Measurements from ENCODE around the gene PPP1R27.
A peak's percentile ranks its signal among the peaks of the same experiment; 100 is the strongest.

PPP1R27 gene

DNA sequence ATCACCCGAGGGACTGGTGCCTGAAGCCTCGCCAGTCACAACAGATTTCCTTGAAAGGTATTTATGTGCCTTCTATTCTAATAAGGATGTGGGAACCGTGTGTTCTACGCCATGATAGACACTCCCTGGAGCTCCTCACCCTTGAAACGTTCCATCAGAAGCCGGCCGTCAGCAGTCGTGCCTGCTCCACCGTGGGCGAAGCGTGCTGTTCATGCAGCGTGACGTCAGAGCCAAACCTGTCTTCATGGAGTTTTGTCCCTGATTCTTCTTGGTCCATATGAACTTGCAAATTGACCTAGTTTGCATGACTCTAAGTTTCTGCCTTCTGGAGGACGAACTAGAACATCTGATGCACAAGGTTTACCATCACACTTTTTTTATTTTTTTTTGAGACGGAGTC is 4.5 kb upstream of the PPP1R27 start:
- Mint-ChIP-seq H3K27ac (no peak overlapping the region), H3K4me3 (no peak overlapping the region), H3K9me3 (no peaks in the 10 kb centered on the region), H3K4me1 (no peaks in the 10 kb centered on the region), H3K36me3 (ENCODE audit: low read depth) (peaks cover 4% of the 10 kb centered on the region), H3K27me3 (no peaks in the 10 kb centered on the region)
- no peak for DNase-seq
- no peak for ATAC-seq

DNA sequence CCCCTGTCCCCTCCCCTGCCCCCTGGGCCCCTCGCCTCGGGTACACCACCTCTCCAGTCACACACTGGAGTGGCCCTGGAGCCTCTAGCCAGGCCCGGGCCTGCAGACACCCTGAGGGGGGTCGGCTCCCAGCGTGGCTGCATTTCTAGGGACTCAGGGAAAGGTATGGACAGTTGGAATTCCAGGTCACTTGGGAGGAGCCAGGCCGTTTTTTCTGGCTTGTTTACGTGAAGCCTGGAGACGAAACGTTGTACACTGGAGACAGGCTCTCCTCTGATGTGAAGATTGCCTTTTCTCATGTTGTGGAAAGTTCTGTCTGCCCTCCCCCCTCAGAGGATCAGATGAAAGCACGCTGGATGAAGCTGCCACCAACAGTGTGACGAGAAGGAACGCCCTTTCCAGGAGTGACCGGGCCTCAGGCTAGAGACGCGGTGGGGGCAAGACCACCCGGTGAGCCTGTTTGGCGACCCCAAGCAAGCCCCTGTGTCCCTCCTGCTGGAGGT is 4.0 kb upstream of the PPP1R27 start:
- DNase-seq = no peak
- H3K27me3 Mint-ChIP-seq = no peaks in the 10 kb centered on the region
- peaks cover 4% of the 10 kb centered on the region for H3K36me3 Mint-ChIP-seq (ENCODE audit: low read depth)
- H3K9me3 Mint-ChIP-seq = no peaks in the 10 kb centered on the region
- no peak for ATAC-seq
- H3K4me1 Mint-ChIP-seq = peaks cover under 1% of the 10 kb centered on the region
- no peak overlapping the region for H3K27ac Mint-ChIP-seq
- no peak overlapping the region for H3K4me3 Mint-ChIP-seq

DNA sequence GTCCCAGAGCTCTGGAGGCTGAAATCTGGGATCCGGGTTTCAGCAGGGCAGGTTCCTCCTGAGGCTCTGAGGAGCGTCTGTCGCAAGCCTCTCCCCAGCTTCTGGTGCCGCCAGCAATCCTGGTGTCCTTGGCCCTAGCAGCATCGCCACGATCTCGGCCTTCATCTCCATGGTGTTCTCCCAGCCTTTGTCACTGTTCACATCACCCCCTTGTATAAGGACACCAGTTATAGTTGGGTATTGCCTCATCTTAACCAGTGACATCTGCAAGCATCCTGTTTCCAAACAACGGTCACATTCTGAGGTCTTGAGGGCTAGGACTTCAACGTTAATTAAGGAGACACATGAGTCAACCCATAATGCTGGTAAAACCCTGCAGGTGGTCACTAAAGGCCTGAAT is 2.8 kb upstream of the PPP1R27 start:
- H3K36me3 Mint-ChIP-seq (ENCODE audit: low read depth) = no peaks in the 10 kb centered on the region
- ATAC-seq = no peak

GRCh38 chr17:81833921-81834830 is 674 bp downstream of the PPP1R27 start:
- H3K27ac Mint-ChIP-seq = peak overlapping the region; percentile 89
- H3K36me3 Mint-ChIP-seq (ENCODE audit: low read depth) = no peaks in the 10 kb centered on the region
- DNase-seq (no peak), ATAC-seq (no peak)
- H3K9me3 Mint-ChIP-seq = no peaks in the 10 kb centered on the region
- H3K27me3 Mint-ChIP-seq = no peaks in the 10 kb centered on the region
- H3K4me1 Mint-ChIP-seq = peaks cover 24% of the 10 kb centered on the region
- peak overlapping the region; percentile 85 for H3K4me3 Mint-ChIP-seq

More for the DNA sequence above, 2.8 kb upstream of the PPP1R27 start:
- peaks cover 3% of the 10 kb centered on the region for H3K4me1 Mint-ChIP-seq
- H3K27ac Mint-ChIP-seq = no peak overlapping the region
- no peak for DNase-seq
- no peaks in the 10 kb centered on the region for H3K27me3 Mint-ChIP-seq
- H3K4me3 Mint-ChIP-seq = no peak overlapping the region
- no peaks in the 10 kb centered on the region for H3K9me3 Mint-ChIP-seq

GRCh38 chr17:81833160-81833920 is 1.5 kb downstream of the PPP1R27 start, which contains the start of gene MCRIP1:
TSS of gene MCRIP1 (minus strand) at chr17:81833291. CDS start at chr17:81824506, 8,785 bp downstream.
- Mint-ChIP-seq H3K9me3 (no peaks in the 10 kb centered on the region), H3K27ac (peak within 1 kb of the TSS; percentile 94), H3K4me3 (peak within 1 kb of the TSS; percentile 88), H3K36me3 (ENCODE audit: low read depth) (peaks cover under 1% of the 10 kb centered on the region), H3K4me1 (peaks cover 25% of the 10 kb centered on the region), H3K27me3 (no peaks in the 10 kb centered on the region)
- ATAC-seq = peak; percentile 81
- peak; percentile 99 for DNase-seq

GRCh38 chr17:81832608-81833159 is 2.2 kb downstream of the PPP1R27 start:
- Mint-ChIP-seq H3K4me1 (peaks cover 27% of the 10 kb centered on the region), H3K27me3 (no peaks in the 10 kb centered on the region), H3K4me3 (peak overlapping the region; percentile 88), H3K9me3 (no peaks in the 10 kb centered on the region), H3K36me3 (ENCODE audit: low read depth) (peaks cover 2% of the 10 kb centered on the region), H3K27ac (peak overlapping the region; percentile 94)
- peak; percentile 42 for ATAC-seq
- DNase-seq = peak; percentile 65

DNA sequence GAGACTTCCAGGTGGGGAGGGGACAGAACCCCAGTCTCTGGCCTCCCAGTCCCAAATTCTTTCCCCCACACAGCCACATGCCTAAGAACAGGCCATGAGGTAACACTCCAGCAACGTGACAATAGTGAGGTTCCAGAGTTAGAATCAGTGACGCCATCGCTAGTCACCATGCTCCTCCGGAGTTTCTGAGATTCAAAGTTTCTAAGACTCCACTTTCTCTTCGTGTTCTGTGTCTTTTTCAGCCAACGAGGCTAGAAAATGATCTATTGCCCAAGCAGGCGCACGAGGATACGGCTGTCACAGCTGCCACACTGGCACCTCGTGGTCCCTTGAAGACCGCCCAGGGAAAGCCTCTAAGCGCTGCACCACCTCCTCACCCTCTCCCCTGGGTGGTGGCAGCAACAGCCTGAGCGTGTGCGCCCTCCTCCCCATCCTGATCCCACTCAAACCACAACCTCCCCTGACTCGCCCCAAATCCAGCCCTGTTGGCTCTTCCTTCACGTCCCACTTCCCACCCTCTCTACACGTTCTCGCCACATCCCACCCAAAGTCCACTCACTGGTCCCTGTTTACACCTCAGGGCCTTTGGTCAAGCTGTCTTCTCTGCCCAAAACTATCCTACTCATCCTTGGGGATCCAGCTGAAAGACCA is 2.8 kb downstream of the PPP1R27 start:
- Mint-ChIP-seq H3K36me3 (ENCODE audit: low read depth) (peaks cover 2% of the 10 kb centered on the region), H3K4me1 (peaks cover 27% of the 10 kb centered on the region), H3K4me3 (peak overlapping the region; percentile 88), H3K27me3 (no peaks in the 10 kb centered on the region), H3K27ac (peak overlapping the region; percentile 94), H3K9me3 (no peaks in the 10 kb centered on the region)
- peak; percentile 58 for ATAC-seq
- peak; percentile 60 for DNase-seq

DNA sequence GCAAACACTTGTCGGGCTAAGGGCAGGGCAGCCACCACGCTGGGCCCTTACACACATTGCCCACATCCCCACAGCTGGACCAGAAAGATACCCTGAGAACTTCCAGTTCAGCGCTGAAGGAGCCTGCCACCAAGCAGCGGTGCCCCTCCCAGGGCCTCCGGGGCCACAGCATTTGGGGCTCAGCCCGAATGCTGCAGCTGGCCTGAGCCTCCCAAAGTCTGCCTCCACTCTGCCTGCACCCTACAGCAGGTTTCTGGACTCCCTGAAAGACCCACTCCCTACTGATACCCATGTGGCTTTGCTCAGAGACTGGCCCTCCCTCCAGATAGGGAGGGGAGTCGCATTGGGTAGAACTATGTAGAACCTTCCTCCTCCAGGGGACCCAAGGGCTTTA is 3.3 kb downstream of the PPP1R27 start:
- Mint-ChIP-seq H3K9me3 (no peaks in the 10 kb centered on the region), H3K27me3 (no peaks in the 10 kb centered on the region), H3K4me3 (peak overlapping the region; percentile 88), H3K36me3 (ENCODE audit: low read depth) (peaks cover 2% of the 10 kb centered on the region), H3K27ac (peak overlapping the region; percentile 94), H3K4me1 (peaks cover 27% of the 10 kb centered on the region)
- DNase-seq (no peak), ATAC-seq (no peak)

GRCh38 chr17:81829858-81830257 is 5.0 kb downstream of the PPP1R27 start:
- DNase-seq (no peak), ATAC-seq (no peak)
- Mint-ChIP-seq H3K36me3 (ENCODE audit: low read depth) (peaks cover 2% of the 10 kb centered on the region), H3K27ac (no peak overlapping the region), H3K4me1 (peaks cover 31% of the 10 kb centered on the region), H3K27me3 (no peaks in the 10 kb centered on the region), H3K9me3 (no peaks in the 10 kb centered on the region), H3K4me3 (no peak overlapping the region)

DNA sequence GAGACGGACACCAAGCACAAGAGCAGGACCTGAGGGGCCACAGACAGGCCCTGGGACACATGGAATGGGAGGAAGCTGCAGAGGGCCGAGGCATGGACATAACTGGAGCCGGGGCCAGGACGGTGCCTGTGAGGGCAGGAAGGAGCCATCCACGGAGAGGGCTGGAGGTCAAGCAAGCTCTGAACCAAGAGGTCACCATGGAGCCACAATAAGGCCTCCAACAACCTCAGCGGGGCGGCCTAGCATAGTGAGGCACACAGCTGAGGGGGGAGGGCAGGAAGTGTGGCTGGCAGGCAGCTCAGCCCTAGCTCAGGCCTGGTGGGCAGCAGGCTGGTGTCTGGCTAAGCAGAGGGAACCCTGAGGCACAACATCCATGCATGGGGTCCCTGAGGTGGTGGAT is 6.2 kb downstream of the PPP1R27 start:
- Mint-ChIP-seq H3K36me3 (ENCODE audit: low read depth) (peaks cover 2% of the 10 kb centered on the region), H3K9me3 (no peaks in the 10 kb centered on the region), H3K4me1 (peaks cover 29% of the 10 kb centered on the region), H3K27ac (no peak overlapping the region), H3K4me3 (no peak overlapping the region), H3K27me3 (no peaks in the 10 kb centered on the region)
- no peak for DNase-seq
- no peak for ATAC-seq

DNA sequence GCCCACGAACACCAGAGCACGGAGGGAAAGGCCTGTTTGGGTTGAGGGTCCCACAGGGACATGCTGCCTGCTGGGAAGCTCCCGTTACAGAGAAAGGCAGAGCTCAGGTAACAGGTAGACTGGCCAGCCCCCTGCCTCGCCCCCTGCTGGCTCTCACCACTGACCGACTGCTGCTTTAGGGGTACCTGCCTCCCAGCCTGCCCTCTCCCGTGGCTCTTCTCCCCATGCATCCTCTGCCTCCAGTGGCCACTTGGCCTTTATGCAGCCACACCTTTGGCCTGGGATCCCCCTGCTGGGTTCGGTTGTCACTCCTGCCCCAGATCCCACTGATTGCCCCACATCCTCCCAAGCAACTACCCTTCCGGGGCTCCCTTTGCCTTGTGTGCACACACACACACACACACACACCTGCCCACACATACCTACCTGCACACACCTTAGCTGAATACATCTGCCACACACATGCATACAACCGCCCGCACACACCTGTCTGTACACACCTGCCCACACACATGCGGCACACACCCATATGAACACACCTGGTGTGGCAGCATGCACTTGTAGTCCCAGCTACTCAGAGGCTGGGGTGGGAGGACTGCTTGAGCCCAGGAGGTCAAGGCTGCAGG is 8.9 kb downstream of the PPP1R27 start:
- Mint-ChIP-seq H3K4me3 (no peak overlapping the region), H3K27me3 (no peaks in the 10 kb centered on the region), H3K27ac (no peak overlapping the region)

GRCh38 chr17:81824595-81824994 is 10.3 kb downstream of the PPP1R27 start:
- DNase-seq (no peak), ATAC-seq (no peak)
- H3K27me3 Mint-ChIP-seq = no peaks in the 10 kb centered on the region
- H3K4me3 Mint-ChIP-seq = no peak overlapping the region
- H3K27ac Mint-ChIP-seq = no peak overlapping the region
- H3K4me1 Mint-ChIP-seq = peaks cover 7% of the 10 kb centered on the region
- peaks cover 2% of the 10 kb centered on the region for H3K36me3 Mint-ChIP-seq (ENCODE audit: low read depth)
- no peaks in the 10 kb centered on the region for H3K9me3 Mint-ChIP-seq

More for the DNA sequence above, 8.9 kb downstream of the PPP1R27 start:
- Mint-ChIP-seq H3K4me1 (peaks cover 11% of the 10 kb centered on the region), H3K9me3 (no peaks in the 10 kb centered on the region), H3K36me3 (ENCODE audit: low read depth) (peaks cover 2% of the 10 kb centered on the region)
- DNase-seq (no peak), ATAC-seq (no peak)

DNA sequence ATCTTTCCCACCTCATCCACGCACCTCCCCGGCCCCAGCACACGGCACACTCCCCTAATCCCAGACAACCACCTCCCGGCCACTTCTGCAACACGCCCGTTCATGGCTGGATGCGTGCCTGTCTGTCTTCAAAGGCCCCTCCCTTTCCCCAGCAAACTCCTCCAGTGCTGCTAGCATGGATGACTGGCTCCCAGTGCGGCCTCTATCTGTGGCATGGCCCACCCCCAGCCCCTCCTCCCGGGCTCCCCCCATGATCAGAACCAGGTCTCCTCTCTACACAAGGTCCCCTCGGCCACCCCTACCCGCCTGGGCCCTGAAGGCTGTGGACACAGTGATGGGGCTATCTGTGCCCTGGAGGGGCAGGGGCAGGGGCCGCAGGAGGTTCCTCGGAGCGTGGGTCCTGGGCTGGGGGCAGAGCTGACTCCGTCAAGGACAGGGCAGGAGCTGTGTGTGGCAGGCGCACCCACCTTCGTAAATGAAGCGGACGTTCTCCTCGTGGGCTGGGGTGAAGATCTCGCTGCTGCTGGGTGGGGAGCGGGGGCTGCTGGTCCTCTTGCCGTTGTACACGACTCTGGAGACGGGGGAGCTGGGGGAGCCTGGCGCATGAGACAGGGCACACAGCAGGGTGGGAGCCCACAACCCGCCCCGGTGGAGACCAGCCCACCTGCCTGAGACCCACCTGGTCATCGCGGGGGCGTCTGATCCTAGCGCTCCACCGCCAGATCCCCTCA is 10.9 kb downstream of the PPP1R27 start:
- no peak for DNase-seq
- Mint-ChIP-seq H3K4me1 (peaks cover 7% of the 10 kb centered on the region), H3K36me3 (ENCODE audit: low read depth) (peaks cover 2% of the 10 kb centered on the region), H3K27me3 (no peaks in the 10 kb centered on the region), H3K9me3 (no peaks in the 10 kb centered on the region), H3K4me3 (no peak overlapping the region), H3K27ac (no peak overlapping the region)
- ATAC-seq = no peak

Measured in activated naive CD8-positive, alpha-beta T cell treated with anti-CD3 and anti-CD28 coated beads, Interleukin-2, amount 50 U/mL, for 24 hours (primary cell).